Measurements from ENCODE around the gene KIF3B.
A peak's percentile ranks its signal among the peaks of the same experiment; 100 is the strongest.
"Not testable (repeated sequence)": the region's sequence is repeated elsewhere in the genome, so short reads cannot be mapped to it uniquely, and the experiment has no call there.

The KIF3B gene

GRCh38 chr20:32278199-32278643, 770 bp downstream of the KIF3B start:
- no peak for TF ChIP-seq CTCF (conservative IDR thresholded peaks at IDR 0.05)
- H3K27ac ChIP-seq: peak overlapping the region; percentile 76

- no peak for TF ChIP-seq CTCF (conservative IDR thresholded peaks at IDR 0.05)
- peak overlapping the region; percentile 54 for H3K27ac ChIP-seq
Measured at GRCh38 chr20:32281711-32282110, 4.3 kb downstream of the KIF3B start.

GRCh38 chr20:32282461-32282860, 5.0 kb downstream of the KIF3B start:
- no peak for TF ChIP-seq CTCF (conservative IDR thresholded peaks at IDR 0.05)
- H3K27ac ChIP-seq: peak overlapping the region; percentile 54

GRCh38 chr20:32285082-32285620, 7.7 kb downstream of the KIF3B start:
- H3K27ac ChIP-seq: no peak overlapping the region; the same call in 1 of the 2 replicates
- no peak for TF ChIP-seq CTCF (conservative IDR thresholded peaks at IDR 0.05)

- TF ChIP-seq CTCF (conservative IDR thresholded peaks at IDR 0.05): no peak
- H3K27ac ChIP-seq: no peak overlapping the region; the same call in 1 of the 2 replicates
Measured at GRCh38 chr20:32285621-32286371, 8.3 kb downstream of the KIF3B start.

GRCh38 chr20:32287231-32287638, 9.8 kb downstream of the KIF3B start:
- no peak overlapping the region for H3K27ac ChIP-seq
- TF ChIP-seq CTCF (conservative IDR thresholded peaks at IDR 0.05): no peak

GRCh38 chr20:32288225-32288849, 10.9 kb downstream of the KIF3B start:
- H3K27ac ChIP-seq: no peak overlapping the region
- TF ChIP-seq CTCF (conservative IDR thresholded peaks at IDR 0.05): no peak

GRCh38 chr20:32289299-32289660, 11.8 kb downstream of the KIF3B start:
- H3K27ac ChIP-seq: not testable (repeated sequence)
